Colonic mucosa (tissue), 4 donors: ENCODE results near the gene PLOD3. TPM values are rescaled to one million over a fixed set of nuclear protein-coding genes. Genes with fewer than 3 reads are reported as not detected.

Source experiments
- DNase-seq: peaks from one replicate; pipeline ENCODE4 v3.0.0-alpha.2; 2020
- H3K27ac ChIP-seq: fragments of 200-600 bp; one replicate; pipeline ENCODE4 v1.8.0; 2021
- H3K27me3 ChIP-seq: fragments of 200-600 bp; one replicate; pipeline ENCODE4 v1.8.0; 2021
- H3K36me3 ChIP-seq: fragments of 200-600 bp; one replicate; pipeline ENCODE4 v1.8.0; 2021
- H3K4me1 ChIP-seq: fragments of 200-600 bp; one replicate; pipeline ENCODE4 v1.8.0; 2021; ENCODE audit warnings: mild to moderate bottlenecking
- H3K4me3 ChIP-seq: fragments of 200-600 bp; one replicate; pipeline ENCODE4 v1.8.0; 2021
- H3K9ac ChIP-seq, 2 donors: one replicate each; pipeline ENCODE4 v1.7.0; 2013; ENCODE audit warnings: control low read depth in 2 of 2, low read depth in 2 of 2, low read length in 2 of 2
- H3K9me3 ChIP-seq: fragments of 200-600 bp; one replicate; pipeline ENCODE4 v1.8.0; 2021
- CTCF ChIP-seq: fragments of 200-600 bp; IDR thresholded peaks from one replicate; pipeline ENCODE4 v1.8.0; 2022; ENCODE audit warnings: antibody characterized with exemption, mild to moderate bottlenecking
- intact Hi-C: fragments of 100-400 bp; cut with DNase I; formaldehyde crosslinking; loops from one replicate; pipeline ENCODE4 v1.14.1; 2022
- total RNA-seq, 2 donors: library from RNA; stranded (reverse); fragmentation: NEBNext Ultra II Directional in 1 of 2; extraction: Animal tissue kit (Norgen Biotek cat#: 25700) in 1 of 2; gene quantifications; one replicate each; pipeline ENCODE4 v1.2.1, GENCODE V29; 2021
- donor health status: healthy.
- donor health status: DM: no; HTN: no; CAD: no.
- donor health status: DM: no; HTN: no; CAD: no.

The PLOD3 gene
- total RNA-seq, 2 donors from 2014 or later = 67.9 to 149 TPM

- TF ChIP-seq CTCF = no peak
- no peaks in the 10 kb centered on the region for H3K4me1 ChIP-seq
- no peak overlapping the region for H3K27ac ChIP-seq
- H3K9ac ChIP-seq = no peak overlapping the region
- intact Hi-C loops = no loop called here
- DNase-seq = no peak
- no peaks in the 10 kb centered on the region for H3K36me3 ChIP-seq
- no peak overlapping the region for H3K4me3 ChIP-seq
- H3K27me3 ChIP-seq = peaks cover 42% of the 10 kb centered on the region
- no peaks in the 10 kb centered on the region for H3K9me3 ChIP-seq
Observed at GRCh38 chr7:101179117-101179516, 38.3 kb downstream of the PLOD3 start.

GRCh38 chr7:101177644-101178043, 39.7 kb downstream of the PLOD3 start:
- no peak for DNase-seq
- Histone ChIP-seq H3K4me1 (peaks cover 11% of the 10 kb centered on the region), H3K27me3 (peaks cover 57% of the 10 kb centered on the region), H3K9ac (no peak overlapping the region), H3K27ac (no peak overlapping the region), H3K36me3 (no peaks in the 10 kb centered on the region), H3K4me3 (no peak overlapping the region), H3K9me3 (no peaks in the 10 kb centered on the region)
- no peak for TF ChIP-seq CTCF
- intact Hi-C loops = no loop called here

- peaks cover 70% of the 10 kb centered on the region for H3K27me3 ChIP-seq
- no peaks in the 10 kb centered on the region for H3K9me3 ChIP-seq
- TF ChIP-seq CTCF = no peak
- intact Hi-C loops = no loop called here
- no peak overlapping the region for H3K9ac ChIP-seq
- H3K4me3 ChIP-seq = no peak overlapping the region
- no peak for DNase-seq
- H3K4me1 ChIP-seq = peaks cover 16% of the 10 kb centered on the region
- no peak overlapping the region for H3K27ac ChIP-seq
- no peaks in the 10 kb centered on the region for H3K36me3 ChIP-seq
Observed at GRCh38 chr7:101175664-101176063, 41.7 kb downstream of the PLOD3 start.

GRCh38 chr7:101174322-101174854, 43.0 kb downstream of the PLOD3 start:
- H3K4me3 ChIP-seq = no peak overlapping the region
- H3K9ac ChIP-seq = no peak overlapping the region
- DNase-seq = no peak
- H3K27ac ChIP-seq = no peak overlapping the region
- intact Hi-C loops = no loop called here
- peaks cover 16% of the 10 kb centered on the region for H3K4me1 ChIP-seq
- no peaks in the 10 kb centered on the region for H3K9me3 ChIP-seq
- H3K36me3 ChIP-seq = no peaks in the 10 kb centered on the region
- no peak for TF ChIP-seq CTCF
- peaks cover 68% of the 10 kb centered on the region for H3K27me3 ChIP-seq

GRCh38 chr7:101173752-101174244, 43.6 kb downstream of the PLOD3 start:
- Histone ChIP-seq H3K27me3 (peaks cover 68% of the 10 kb centered on the region), H3K4me3 (no peak overlapping the region), H3K4me1 (peaks cover 16% of the 10 kb centered on the region), H3K36me3 (no peaks in the 10 kb centered on the region), H3K27ac (no peak overlapping the region), H3K9me3 (no peaks in the 10 kb centered on the region), H3K9ac (no peak overlapping the region)
- intact Hi-C loops = no loop called here
- DNase-seq = peak; percentile 63
- no peak for TF ChIP-seq CTCF
